Natural killer cell (primary cell): ENCODE measurements around the gene RGS6. TPM values are rescaled to one million over a fixed set of nuclear protein-coding genes. Genes with fewer than 3 reads are reported as not detected.

Source experiments
- ATAC-seq, 3 donors: fragments of 150-1000 bp in 2 of 3; fragments of 200-7000 bp in 1 of 3; cut with Tn5 transposase; 1 replicate in 1 of 3; 2 replicates in 2 of 3; pipeline ENCODE4 v1.10.0; 2021; ENCODE audit warnings: mild to moderate bottlenecking in 2 of 3, moderate library complexity in 2 of 3
- DNase-seq, 2 donors: peaks; one replicate each; pipeline versions ENCODE4 v3.0.0 to v3.0.0-alpha.2; 2013 to 2021; ENCODE audit warnings: mixed read lengths in 1 of 2
- H3K27ac ChIP-seq: one replicate; pipeline ENCODE4 v1.5.1; 2013; ENCODE audit warnings: mild to moderate bottlenecking, low read length
- H3K27me3 ChIP-seq: one replicate; pipeline ENCODE4 v1.6.1; 2013; ENCODE audit warnings: low read length; ENCODE audit not compliant: control insufficient read depth, insufficient read depth
- H3K36me3 ChIP-seq: one replicate; pipeline ENCODE4 v1.6.1; 2013; ENCODE audit warnings: low read length; ENCODE audit not compliant: control insufficient read depth, insufficient read depth
- H3K4me1 ChIP-seq: one replicate; pipeline ENCODE4 v1.6.1; 2013; ENCODE audit warnings: low read length; ENCODE audit not compliant: control insufficient read depth, insufficient read depth
- H3K4me3 ChIP-seq: one replicate; pipeline ENCODE4 v1.5.1; 2013; ENCODE audit warnings: low read length
- H3K9me3 ChIP-seq: one replicate; pipeline ENCODE4 v1.6.1; 2013; ENCODE audit warnings: low read length; ENCODE audit not compliant: control insufficient read depth, insufficient read depth
- H3K27ac Mint-ChIP-seq, 2 donors: one replicate each; pipeline ENCODE4 v1.8.0; 2022; ENCODE audit warnings: mild to moderate bottlenecking in 2 of 2, mixed read lengths in 2 of 2, moderate library complexity in 1 of 2
- H3K27me3 Mint-ChIP-seq, 2 donors: one replicate each; pipeline ENCODE4 v1.8.0; 2022; ENCODE audit warnings: low read depth in 2 of 2, mixed read lengths in 2 of 2
- H3K36me3 Mint-ChIP-seq: one replicate; pipeline ENCODE4 v1.8.0; 2022; ENCODE audit warnings: mixed read lengths
- H3K4me1 Mint-ChIP-seq, 2 donors: one replicate each; pipeline ENCODE4 v1.8.0; 2022; ENCODE audit warnings: mixed read lengths in 2 of 2
- H3K4me3 Mint-ChIP-seq: one replicate; pipeline ENCODE4 v1.8.0; 2022; ENCODE audit warnings: mild to moderate bottlenecking, moderate library complexity, mixed read lengths
- H3K9me3 Mint-ChIP-seq, 2 donors: one replicate each; pipeline ENCODE4 v1.8.0; 2022; ENCODE audit warnings: mixed read lengths in 2 of 2
- CTCF ChIP-seq: fragments of 200-600 bp; IDR thresholded peaks from one replicate; pipeline ENCODE4 v1.8.0; 2022; ENCODE audit warnings: antibody characterized with exemption
- WGBS: methylation state at CpG from one replicate; pipeline ENCODE4 v1.1.7; 2013; ENCODE audit warnings: missing lambda C conversion rate; ENCODE audit not compliant: insufficient coverage; 5-methylcytosine and 5-hydroxymethylcytosine counted together
- intact Hi-C: fragments of 100-400 bp; cut with micrococcal nuclease; formaldehyde crosslinking; loops from one replicate; pipeline ENCODE4 v1.14.2; 2022
- total RNA-seq, 4 donors: library from RNA; stranded (reverse); fragments of 120-200 nt in 1 of 4; gene quantifications; one replicate each; pipeline versions ENCODE4 v1.2.3 to v1.2.4, GENCODE V29; 2013 to 2022

Gene RGS6
- total RNA-seq, 3 donors from 2014 or later (not counting 1 experiment from before 2014, with no cell fraction given), result 0.75 to 1.4 TPM; not detected in 1

GRCh38 chr14:72553656-72554055, 621.4 kb downstream of the RGS6 start:
- no peak overlapping the region for H3K4me3 Mint-ChIP-seq
- no peak overlapping the region for H3K27ac Mint-ChIP-seq
- H3K9me3 ChIP-seq, result no peaks in the 10 kb centered on the region

DNA sequence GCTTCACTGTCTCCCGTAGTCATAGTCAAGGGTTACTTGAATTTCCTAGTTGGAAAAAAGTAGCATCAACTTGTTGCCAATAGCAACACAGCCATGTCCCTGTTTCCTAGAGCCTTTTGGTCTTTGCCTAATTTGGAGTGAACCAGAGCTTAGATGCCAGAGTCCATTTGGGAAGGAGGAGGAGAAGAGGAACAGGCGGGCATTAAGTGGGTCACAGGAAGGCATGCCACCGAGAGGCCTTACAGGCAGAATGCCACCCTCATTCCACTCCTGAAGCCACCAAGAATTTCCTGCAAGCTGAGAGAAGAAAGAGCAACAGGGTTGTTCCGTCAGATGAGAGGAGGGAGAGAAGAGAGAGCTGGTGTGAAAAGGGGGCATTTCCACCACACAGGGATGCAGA, 622.2 kb downstream of the RGS6 start:
- intact Hi-C loops, result no loop called here
- peaks cover 0 to 6% of the 10 kb centered on the region in 2 donors for H3K4me1 Mint-ChIP-seq

More at GRCh38 chr14:72553656-72554055, 621.4 kb downstream of the RGS6 start:
- H3K27me3 ChIP-seq, result peaks cover 3% of the 10 kb centered on the region
- Mint-ChIP-seq H3K4me1 (no peaks in the 10 kb centered on the region), H3K27me3 (peaks cover 59 to 79% of the 10 kb centered on the region in 2 donors), H3K36me3 (no peaks in the 10 kb centered on the region), H3K9me3 (no peaks in the 10 kb centered on the region)
- DNase-seq (no peak), ATAC-seq (no peak)
- H3K27ac ChIP-seq, result no peak overlapping the region
- no peaks in the 10 kb centered on the region for H3K4me1 ChIP-seq
- H3K4me3 ChIP-seq, result no peak overlapping the region
- TF ChIP-seq CTCF, result no peak
- WGBS, result 91% methylated on average over 4 of the region's 5 CpGs
- no peaks in the 10 kb centered on the region for H3K36me3 ChIP-seq
- intact Hi-C loops, result no loop called here

DNA sequence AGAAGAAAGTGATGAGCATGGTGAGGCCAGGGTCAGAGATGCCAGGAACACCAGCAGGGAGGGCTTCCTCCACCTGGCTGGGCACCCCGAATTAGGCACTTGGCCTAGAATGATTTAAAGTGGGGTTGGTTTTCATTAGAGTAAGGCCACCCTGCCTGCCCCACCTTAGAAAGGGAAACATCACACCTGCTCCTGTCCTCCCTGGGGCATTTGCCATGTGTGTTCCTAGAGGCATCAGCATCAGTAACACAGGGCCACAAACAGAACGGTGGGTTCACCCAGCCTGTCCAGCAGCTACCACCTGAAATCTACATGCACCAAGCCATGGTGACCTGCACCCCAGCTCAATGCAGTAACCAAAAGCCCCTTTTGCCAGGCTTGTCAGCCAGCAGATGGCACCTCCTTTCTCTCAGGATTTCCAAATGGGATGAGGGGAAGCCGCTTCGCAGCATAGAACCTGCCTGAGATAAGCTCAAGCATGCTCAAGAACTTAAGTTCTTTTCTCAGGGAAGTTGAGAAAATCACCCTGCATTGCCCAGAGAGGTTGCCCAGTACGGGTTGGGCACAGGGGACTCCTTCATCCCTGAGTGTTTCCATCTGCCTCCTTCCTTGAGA, 622.9 kb downstream of the RGS6 start:
- Mint-ChIP-seq H3K4me1 (peaks cover 0 to 7% of the 10 kb centered on the region in 2 donors), H3K36me3 (no peaks in the 10 kb centered on the region), H3K27me3 (peaks cover 61 to 80% of the 10 kb centered on the region in 2 donors), H3K9me3 (no peaks in the 10 kb centered on the region), H3K4me3 (no peak overlapping the region), H3K27ac (no peak overlapping the region)
- H3K9me3 ChIP-seq, result no peaks in the 10 kb centered on the region
- H3K4me3 ChIP-seq, result no peak overlapping the region
- no peak overlapping the region for H3K27ac ChIP-seq
- H3K4me1 ChIP-seq, result peaks cover 3% of the 10 kb centered on the region
- peaks cover 4% of the 10 kb centered on the region for H3K27me3 ChIP-seq
- WGBS, result 95% methylated on average over 5 of the region's 5 CpGs
- TF ChIP-seq CTCF, result no peak
- ATAC-seq (no peak), DNase-seq (no peak)
- H3K36me3 ChIP-seq, result no peaks in the 10 kb centered on the region
- intact Hi-C loops, result no loop called here

More for the DNA sequence above, 622.2 kb downstream of the RGS6 start:
- Mint-ChIP-seq H3K4me3 (no peak overlapping the region), H3K36me3 (no peaks in the 10 kb centered on the region), H3K27ac (no peak overlapping the region), H3K9me3 (no peaks in the 10 kb centered on the region), H3K27me3 (peaks cover 60 to 80% of the 10 kb centered on the region in 2 donors)
- Histone ChIP-seq H3K27me3 (peaks cover 3% of the 10 kb centered on the region), H3K4me3 (no peak overlapping the region), H3K36me3 (no peaks in the 10 kb centered on the region), H3K27ac (no peak overlapping the region), H3K4me1 (peaks cover 2% of the 10 kb centered on the region), H3K9me3 (no peaks in the 10 kb centered on the region)
- no peak for TF ChIP-seq CTCF
- WGBS, result 82% methylated on average over 4 of the region's 4 CpGs
- DNase-seq (no peak), ATAC-seq (no peak)

- intact Hi-C loops, result no loop called here
- TF ChIP-seq CTCF, result no peak
- Mint-ChIP-seq H3K27ac (no peak overlapping the region), H3K4me1 (peaks cover 0 to 7% of the 10 kb centered on the region in 2 donors), H3K9me3 (no peaks in the 10 kb centered on the region), H3K36me3 (no peaks in the 10 kb centered on the region), H3K27me3 (peaks cover 63 to 80% of the 10 kb centered on the region in 2 donors), H3K4me3 (no peak overlapping the region)
- Histone ChIP-seq H3K9me3 (no peaks in the 10 kb centered on the region), H3K36me3 (no peaks in the 10 kb centered on the region), H3K4me1 (peaks cover 3% of the 10 kb centered on the region), H3K27ac (no peak overlapping the region), H3K27me3 (peaks cover 5% of the 10 kb centered on the region), H3K4me3 (no peak overlapping the region)
- DNase-seq (no peak), ATAC-seq (no peak)
- WGBS, result 92% methylated on average over 7 of the region's 7 CpGs
Observed at GRCh38 chr14:72555609-72556000, 623.4 kb downstream of the RGS6 start.
